ENCODE measurements around the gene TRAPPC2L.

DNA sequence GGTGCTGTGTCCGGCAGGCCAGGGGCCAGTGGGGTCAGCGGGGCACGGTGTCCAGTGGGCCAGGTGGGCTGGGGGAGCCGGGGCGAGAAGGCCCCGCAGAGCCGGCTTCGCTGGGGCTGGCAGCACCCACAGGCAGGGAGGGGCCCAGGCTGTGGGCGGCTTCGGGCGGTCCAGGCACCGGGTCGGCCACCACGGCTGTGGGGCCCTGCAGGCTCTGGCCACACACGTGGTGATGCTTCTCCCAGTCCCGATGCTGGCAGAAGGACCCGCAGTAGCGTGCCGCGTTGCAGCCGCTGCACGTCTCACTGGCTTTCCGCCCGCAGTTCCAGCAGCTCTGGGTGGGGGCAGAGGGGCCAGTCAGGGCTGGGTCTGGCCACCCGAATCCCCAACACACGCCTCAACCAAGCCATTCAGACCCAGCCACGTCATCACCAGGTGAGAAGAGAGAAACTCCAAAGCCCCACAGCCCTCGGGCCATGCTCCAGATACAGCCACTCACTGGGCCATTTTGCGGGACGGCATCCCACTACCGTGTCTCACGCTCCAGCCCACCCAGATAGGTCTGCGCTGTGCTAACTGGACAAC lies 20.1 kb downstream of the TRAPPC2L start:
- TF ChIP-seq TARDBP (IDR thresholded peaks at IDR 0.05) (no peak), FOXK2 (IDR thresholded peaks at IDR 0.05) (no peak), ELF4 (IDR thresholded peaks at IDR 0.05) (no peak), BHLHE40 (IDR thresholded peaks at IDR 0.05; ENCODE audit: borderline replicate concordance) (no peak), FOXA1 (IDR thresholded peaks at IDR 0.05) (no peak), SUZ12 (IDR thresholded peaks at IDR 0.05) (no peak), LEF1 (IDR thresholded peaks at IDR 0.05; ENCODE audit: borderline replicate concordance) (no peak)

Measured in HEK293T (cell line).